H1 (cell line): ENCODE measurements around the gene KCNJ10. TPM values are rescaled to one million over a fixed set of nuclear protein-coding genes. Genes with fewer than 3 reads are reported as not detected.

Source experiments
- CTCF ChIA-PET: fragments of 300-600 bp; sonication (Branson Sonifier 250); formaldehyde crosslinking; loops from one replicate; lab custom pipeline; 2021; ENCODE audit not compliant: partially characterized antibody; lab: Charles Lee
- POLR2A ChIA-PET: fragments of 300-600 bp; sonication (Branson Sonifier 250); formaldehyde crosslinking; loops from one replicate; lab custom pipeline; 2021; ENCODE audit warnings: inconsistent platforms; ENCODE audit not compliant: partially characterized antibody; lab: Charles Lee
- DNase-seq, 2 experiments: peaks; one replicate each; pipeline versions ENCODE4 v3.0.0 to v3.0.0-alpha.2; 2010 to 2022; ENCODE audit warnings: low spot score in 2 of 2, low read depth in 1 of 2, mixed read lengths in 1 of 2
- FAIRE-seq: peaks from 2 replicates; lab custom pipeline; 2011; peaks lifted over from hg19 to GRCh38; lab: Jason Lieb, UNC
- H2AFZ ChIP-seq: 2 replicates; pipeline ENCODE4 v1.8.1; 2012; ENCODE audit warnings: low read length, inconsistent platforms
- H2AK5ac ChIP-seq: 2 replicates; pipeline ENCODE4 v1.6.1; 2013; ENCODE audit warnings: low read depth, low read length
- H2BK120ac ChIP-seq: replicated peaks from 2 replicates; pipeline ENCODE3; 2013; ENCODE audit warnings: low read depth, low read length, inconsistent platforms
- H2BK12ac ChIP-seq: 2 replicates; pipeline ENCODE4 v1.6.1; 2013; ENCODE audit warnings: low read depth, low read length
- H2BK15ac ChIP-seq: 2 replicates; pipeline ENCODE4 v1.6.1; 2013; ENCODE audit warnings: low read length
- H2BK20ac ChIP-seq: 2 replicates; pipeline ENCODE4 v1.6.1; 2013; ENCODE audit warnings: low read length
- H2BK5ac ChIP-seq: 2 replicates; pipeline ENCODE4 v1.6.1; 2013; ENCODE audit warnings: low read depth, low read length
- H3K14ac ChIP-seq: 2 replicates; pipeline ENCODE4 v1.6.1; 2013; ENCODE audit warnings: inconsistent platforms; ENCODE audit not compliant: insufficient read length
- H3K18ac ChIP-seq: 2 replicates; pipeline ENCODE4 v1.6.1; 2013; ENCODE audit warnings: low read length; ENCODE audit errors: extremely low read depth
- H3K23ac ChIP-seq: 2 replicates; pipeline ENCODE4 v1.6.1; 2013; ENCODE audit warnings: inconsistent platforms; ENCODE audit not compliant: insufficient read length
- H3K23me2 ChIP-seq: 2 replicates; pipeline ENCODE4 v1.6.1; 2013; ENCODE audit warnings: low read depth, low read length
- H3K27ac ChIP-seq: 2 replicates; pipeline ENCODE4 v1.6.1; 2011; ENCODE audit warnings: low read depth, low read length, inconsistent platforms
- H3K27me3 ChIP-seq, 4 experiments: replicated peaks in 1 of 4; 1 replicate in 1 of 4; 2 replicates in 3 of 4; pipeline versions ENCODE4 v1.6.1 to v1.8.1; 2011 to 2013; ENCODE audit warnings: low read length in 3 of 4, mild to moderate bottlenecking in 3 of 4, inconsistent platforms in 2 of 4, mixed read lengths in 2 of 4, moderate library complexity in 1 of 4; ENCODE audit not compliant: control insufficient read depth in 3 of 4, insufficient read depth in 3 of 4; ENCODE audit errors: extremely low read depth in 1 of 4
- H3K36me3 ChIP-seq, 4 experiments: 2 replicates each; pipeline versions ENCODE4 v1.6.1 to v1.8.1; 2011 to 2013; ENCODE audit warnings: mild to moderate bottlenecking in 4 of 4, low read length in 3 of 4, moderate library complexity in 2 of 4, control low read depth in 1 of 4, inconsistent platforms in 1 of 4; ENCODE audit not compliant: insufficient read depth in 4 of 4, control insufficient read depth in 2 of 4
- H3K4ac ChIP-seq: replicated peaks from 2 replicates; pipeline ENCODE3; 2013; ENCODE audit warnings: low read length, low read depth, mixed read lengths, inconsistent platforms; ENCODE audit not compliant: insufficient read length
- H3K4me1 ChIP-seq, 4 experiments: replicated peaks in 1 of 4; 1 replicate in 1 of 4; 2 replicates in 3 of 4; pipeline versions ENCODE4 v1.6.1 to v1.8.1; 2011 to 2013; ENCODE audit warnings: low read length in 3 of 4, inconsistent platforms in 2 of 4, mixed read lengths in 1 of 4; ENCODE audit not compliant: insufficient read depth in 4 of 4, control insufficient read depth in 3 of 4
- H3K4me2 ChIP-seq, 2 experiments: 2 replicates each; pipeline versions ENCODE4 v1.6.1 to v1.8.1; 2011 to 2013; ENCODE audit warnings: low read depth in 2 of 2, low read length in 2 of 2, control low read depth in 1 of 2, inconsistent platforms in 1 of 2, mild to moderate bottlenecking in 1 of 2; ENCODE audit not compliant: insufficient read depth in 1 of 2
- H3K4me3 ChIP-seq, 4 experiments: fragments of 200-600, 300-600 bp in 1 of 4; sonication (generic), shearing (Covaris generic), sonication (Bioruptor Twin) in 1 of 4; 2 replicates each; pipeline versions ENCODE4 v1.5.1 to v1.8.1; 2011 to 2016; ENCODE audit warnings: low read length in 4 of 4, low read depth in 3 of 4, control low read depth in 2 of 4, inconsistent platforms in 2 of 4, mild to moderate bottlenecking in 2 of 4, mixed read lengths in 1 of 4, moderate library complexity in 1 of 4; ENCODE audit not compliant: insufficient read depth in 2 of 4; ENCODE audit errors: extremely low read depth in 1 of 4
- H3K56ac ChIP-seq: replicated peaks from 2 replicates; pipeline ENCODE3; 2013; ENCODE audit warnings: low read depth, mild to moderate bottlenecking, mixed read lengths, low read length, inconsistent platforms; ENCODE audit not compliant: insufficient read length
- H3K79me1 ChIP-seq: 2 replicates; pipeline ENCODE4 v1.6.1; 2013; ENCODE audit warnings: low read depth, low read length, control low read depth
- H3K79me2 ChIP-seq, 2 experiments: 2 replicates each; pipeline versions ENCODE4 v1.6.1 to v1.8.1; 2012 to 2013; ENCODE audit warnings: low read length in 2 of 2, mild to moderate bottlenecking in 2 of 2, inconsistent platforms in 1 of 2; ENCODE audit not compliant: insufficient read depth in 2 of 2, control insufficient read depth in 1 of 2
- H3K9ac ChIP-seq, 4 experiments: replicated peaks in 1 of 4; 1 replicate in 1 of 4; 2 replicates in 3 of 4; pipeline versions ENCODE4 v1.6.1 to v1.8.1; 2011 to 2013; ENCODE audit warnings: low read depth in 3 of 4, low read length in 3 of 4, control low read depth in 2 of 4, mild to moderate bottlenecking in 2 of 4, moderate library complexity in 2 of 4, inconsistent platforms in 1 of 4; ENCODE audit errors: extremely low read depth in 1 of 4
- H3K9me3 ChIP-seq, 2 experiments: 2 replicates each; pipeline versions ENCODE4 v1.6.1 to v1.8.1; 2012 to 2013; ENCODE audit warnings: mild to moderate bottlenecking in 2 of 2, moderate library complexity in 2 of 2, control low read depth in 1 of 2, inconsistent platforms in 1 of 2, low read depth in 1 of 2, low read length in 1 of 2, mixed read lengths in 1 of 2; ENCODE audit not compliant: insufficient read depth in 2 of 2
- H4K20me1 ChIP-seq, 2 experiments: replicated peaks in 1 of 2; 2 replicates each; pipeline versions ENCODE3 to v1.8.1; 2011 to 2013; ENCODE audit warnings: inconsistent platforms in 2 of 2, low read length in 2 of 2, mild to moderate bottlenecking in 1 of 2; ENCODE audit not compliant: insufficient read depth in 2 of 2, control insufficient read depth in 1 of 2
- H4K5ac ChIP-seq: 2 replicates; pipeline ENCODE4 v1.6.1; 2013; ENCODE audit warnings: low read length, low read depth, mixed read lengths, inconsistent platforms; ENCODE audit not compliant: insufficient read length
- H4K8ac ChIP-seq: 2 replicates; pipeline ENCODE4 v1.8.0; 2013; ENCODE audit warnings: mild to moderate bottlenecking, moderate library complexity, low read length, inconsistent platforms; ENCODE audit not compliant: insufficient read depth; ENCODE audit errors: extremely low read depth
- H4K91ac ChIP-seq: replicated peaks from 2 replicates; pipeline ENCODE3; 2013; ENCODE audit warnings: low read length, mixed read lengths, inconsistent platforms; ENCODE audit not compliant: insufficient read length
- ASH2L ChIP-seq: fragments of 200-600, 300-600 bp; sonication (generic); IDR thresholded peaks from one replicate; pipeline ENCODE4 v1.7.1; 2017; ENCODE audit warnings: low read length
- CHD1 ChIP-seq: IDR thresholded peaks from 2 replicates; pipeline ENCODE4 v1.6.1; 2012; ENCODE audit warnings: low read depth, low read length, improper control_type of control experiment
- WGBS, 2 experiments: shearing (Covaris generic) in 1 of 2; methylation state at CpG; one replicate each; pipeline versions ENCODE4 v1.1.6 to v1.1.7; 2013 to 2015; ENCODE audit warnings: low lambda C conversion rate in 2 of 2, mixed read lengths in 2 of 2, inconsistent platforms in 1 of 2, low coverage in 1 of 2, missing lambda C conversion rate in 1 of 2; ENCODE audit not compliant: insufficient replicate concordance in 2 of 2, insufficient coverage in 1 of 2, insufficient read length in 1 of 2; ENCODE audit errors: extremely low coverage in 1 of 2, missing lambda C conversion rate in 1 of 2; 5-methylcytosine and 5-hydroxymethylcytosine counted together
- polyA plus RNA-seq, 7 experiments: library from polyadenylated mRNA; depleted of rRNA in 3 of 7; stranded (reverse) in 5 of 7; unstranded in 2 of 7; fragments of >200 nt in 5 of 7; fragments of 200-250 nt in 2 of 7; gene quantifications; 1 replicate in 5 of 7; 2 replicates in 1 of 7; 4 replicates in 1 of 7; pipeline versions ENCODE4 v1.2.1 to v1.2.3, GENCODE V29; 2011 to 2013; ENCODE audit warnings: missing spikeins in 2 of 7, mixed read lengths in 2 of 7
- total RNA-seq: library from RNA; stranded (reverse); fragmentation: NEBNext Ultra II Directional; extraction: Animal tissue kit (Norgen Biotek cat#: 25700); gene quantifications from 2 replicates; pipeline ENCODE4 v1.2.1, GENCODE V29; 2021

Gene KCNJ10
- total and polyA plus RNA-seq, 2 of the 8 experiments (the other 6 are each of a cell fraction or from before 2014, with no cell fraction given), result 1.7 to 2.4 TPM

GRCh38 chr1:160075836-160076235, 5.9 kb upstream of the KCNJ10 start:
- CTCF ChIA-PET, result interaction anchor here (0.6 to 50.1 kb wide), 6 partner anchors 1 to 158 kb away, joined by 3 to 1874 read pairs (median 17); partner anchors contain the start of genes IGSF8, KCNJ10, KCNJ9 and PIGM
- 70% methylated on average over 2 of the region's 2 CpGs; no CpG with 5 or more reads in 1 of the 2 experiments for WGBS, 2 experiments
- no peak overlapping the region for H2BK120ac ChIP-seq
- no peak for TF ChIP-seq ASH2L
- TF ChIP-seq CHD1, result no peak
- H3K9me3 ChIP-seq, result no peaks in the 10 kb centered on the region
- H2BK15ac ChIP-seq, result no peak overlapping the region; the same call in 1 of the 2 replicates
- H3K14ac ChIP-seq, result no peak overlapping the region
- H3K23ac ChIP-seq, result no peak overlapping the region
- H3K4ac ChIP-seq, result no peak overlapping the region
- peaks cover 1% of the 10 kb centered on the region; the same call in 1 of the 2 replicates for H3K23me2 ChIP-seq
- no peaks in the 10 kb centered on the region for H3K79me2 ChIP-seq
- H2AFZ ChIP-seq, result no peak overlapping the region
- H3K79me1 ChIP-seq, result no peaks in the 10 kb centered on the region
- no peak overlapping the region for H3K18ac ChIP-seq
- H3K27ac ChIP-seq, result no peak overlapping the region
- H2BK20ac ChIP-seq, result no peak overlapping the region
- H2BK12ac ChIP-seq, result no peak overlapping the region
- H2BK5ac ChIP-seq, result no peak overlapping the region
- no peaks in the 10 kb centered on the region; a peak in 1 of 7 replicates for H3K4me1 ChIP-seq
- H4K91ac ChIP-seq, result no peak overlapping the region
- DNase-seq (no peak), FAIRE-seq (no peak)
- no peaks in the 10 kb centered on the region for H3K36me3 ChIP-seq
- no peak overlapping the region for H3K4me2 ChIP-seq
- no peak overlapping the region for H2AK5ac ChIP-seq
- no peak overlapping the region for H3K56ac ChIP-seq
- no peak overlapping the region for H4K8ac ChIP-seq
- no peak overlapping the region for H3K9ac ChIP-seq
- POLR2A ChIA-PET, result no interaction called here
- no peaks in the 10 kb centered on the region for H4K20me1 ChIP-seq
- peaks cover 0 to 21% (median 9%) of the 10 kb centered on the region in 4 experiments; a peak in 4 of 7 replicates for H3K27me3 ChIP-seq
- H4K5ac ChIP-seq, result no peak overlapping the region
- no peak overlapping the region for H3K4me3 ChIP-seq
